Kidney epithelial cell (primary cell): ENCODE measurements around the gene SULT1C2. TPM values are rescaled to one million over a fixed set of nuclear protein-coding genes. Genes with fewer than 3 reads are reported as not detected.

ENCODE experiments used
- DNase-seq: peaks from one replicate; pipeline ENCODE4 v3.0.0-alpha.2; 2010; ENCODE audit warnings: low read depth
- H3K27me3 ChIP-seq: 2 replicates; pipeline ENCODE4 v1.6.0; 2011; ENCODE audit warnings: low read length; ENCODE audit not compliant: control insufficient read depth, insufficient read depth
- H3K36me3 ChIP-seq: 2 replicates; pipeline ENCODE4 v1.5.1; 2011; ENCODE audit warnings: low read length; ENCODE audit not compliant: control insufficient read depth, insufficient read depth
- H3K4me3 ChIP-seq: 2 replicates; pipeline ENCODE4 v1.5.1; 2011; ENCODE audit warnings: low read depth, mild to moderate bottlenecking, control low read depth, low read length
- total RNA-seq: library from RNA; depleted of rRNA; stranded (reverse); fragments of >200 nt; gene quantifications from 2 replicates; pipeline ENCODE4 v1.2.3, GENCODE V29; 2015
- TF ChIP-seq, protein P1 (sequence below): IDR thresholded peaks from 2 replicates; pipeline ENCODE4 v1.5.1; 2011; ENCODE audit warnings: mild to moderate bottlenecking, moderate library complexity, low read length, control low read depth, inconsistent platforms; ENCODE audit not compliant: insufficient read depth, poor library complexity, severe bottlenecking

Gene SULT1C2
- total RNA-seq, 1 donor from 2014 or later, result 10.4 TPM

DNA sequence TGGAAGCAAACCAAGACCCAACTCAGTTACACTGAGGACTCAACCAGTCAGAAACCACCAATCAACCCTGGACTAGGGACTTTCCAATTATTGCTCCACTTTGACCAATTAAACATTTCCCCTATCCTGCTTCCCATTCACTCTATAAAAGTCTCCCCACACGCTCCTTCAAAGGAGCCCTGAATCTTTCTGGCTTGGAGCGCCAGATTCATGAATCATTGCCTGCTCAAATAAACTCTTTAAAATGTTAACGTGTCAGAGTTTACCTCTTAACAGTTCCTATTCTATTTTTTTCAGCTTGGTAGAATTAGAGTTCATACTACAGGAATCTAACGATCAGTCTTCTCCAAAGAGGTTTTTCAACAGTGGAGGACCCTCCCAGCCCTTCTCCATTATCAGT, 20.7 kb upstream of the SULT1C2 start:
- H3K36me3 ChIP-seq, result no peaks in the 10 kb centered on the region
- DNase-seq, result peak; percentile 49
- no peak overlapping the region for H3K4me3 ChIP-seq
- TF ChIP-seq, protein P1, sequence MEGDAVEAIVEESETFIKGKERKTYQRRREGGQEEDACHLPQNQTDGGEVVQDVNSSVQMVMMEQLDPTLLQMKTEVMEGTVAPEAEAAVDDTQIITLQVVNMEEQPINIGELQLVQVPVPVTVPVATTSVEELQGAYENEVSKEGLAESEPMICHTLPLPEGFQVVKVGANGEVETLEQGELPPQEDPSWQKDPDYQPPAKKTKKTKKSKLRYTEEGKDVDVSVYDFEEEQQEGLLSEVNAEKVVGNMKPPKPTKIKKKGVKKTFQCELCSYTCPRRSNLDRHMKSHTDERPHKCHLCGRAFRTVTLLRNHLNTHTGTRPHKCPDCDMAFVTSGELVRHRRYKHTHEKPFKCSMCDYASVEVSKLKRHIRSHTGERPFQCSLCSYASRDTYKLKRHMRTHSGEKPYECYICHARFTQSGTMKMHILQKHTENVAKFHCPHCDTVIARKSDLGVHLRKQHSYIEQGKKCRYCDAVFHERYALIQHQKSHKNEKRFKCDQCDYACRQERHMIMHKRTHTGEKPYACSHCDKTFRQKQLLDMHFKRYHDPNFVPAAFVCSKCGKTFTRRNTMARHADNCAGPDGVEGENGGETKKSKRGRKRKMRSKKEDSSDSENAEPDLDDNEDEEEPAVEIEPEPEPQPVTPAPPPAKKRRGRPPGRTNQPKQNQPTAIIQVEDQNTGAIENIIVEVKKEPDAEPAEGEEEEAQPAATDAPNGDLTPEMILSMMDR, result no peak
- no peaks in the 10 kb centered on the region for H3K27me3 ChIP-seq

DNA sequence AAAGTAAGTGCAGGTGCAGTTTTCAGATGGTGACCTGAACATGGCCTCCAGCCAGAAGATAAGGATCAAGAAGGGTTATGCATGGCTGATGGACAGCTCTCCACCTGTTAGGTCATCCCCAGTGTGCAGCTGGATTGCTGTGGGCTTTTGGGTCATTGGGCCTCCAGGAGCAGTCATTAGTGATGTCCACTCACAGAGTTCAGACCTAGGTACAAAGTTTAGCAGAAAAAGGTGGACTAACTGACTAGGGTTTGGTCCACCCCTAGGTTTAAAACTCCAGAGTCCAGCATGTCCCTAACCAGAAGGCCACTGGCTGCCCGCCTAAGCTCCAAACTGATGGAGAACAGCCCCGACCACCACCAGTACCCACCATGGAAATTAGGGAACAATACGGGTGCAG, 18.3 kb upstream of the SULT1C2 start:
- no peak overlapping the region for H3K4me3 ChIP-seq
- H3K27me3 ChIP-seq, result no peaks in the 10 kb centered on the region
- TF ChIP-seq, protein P1, result no peak
- H3K36me3 ChIP-seq, result no peaks in the 10 kb centered on the region
- no peak for DNase-seq

DNA sequence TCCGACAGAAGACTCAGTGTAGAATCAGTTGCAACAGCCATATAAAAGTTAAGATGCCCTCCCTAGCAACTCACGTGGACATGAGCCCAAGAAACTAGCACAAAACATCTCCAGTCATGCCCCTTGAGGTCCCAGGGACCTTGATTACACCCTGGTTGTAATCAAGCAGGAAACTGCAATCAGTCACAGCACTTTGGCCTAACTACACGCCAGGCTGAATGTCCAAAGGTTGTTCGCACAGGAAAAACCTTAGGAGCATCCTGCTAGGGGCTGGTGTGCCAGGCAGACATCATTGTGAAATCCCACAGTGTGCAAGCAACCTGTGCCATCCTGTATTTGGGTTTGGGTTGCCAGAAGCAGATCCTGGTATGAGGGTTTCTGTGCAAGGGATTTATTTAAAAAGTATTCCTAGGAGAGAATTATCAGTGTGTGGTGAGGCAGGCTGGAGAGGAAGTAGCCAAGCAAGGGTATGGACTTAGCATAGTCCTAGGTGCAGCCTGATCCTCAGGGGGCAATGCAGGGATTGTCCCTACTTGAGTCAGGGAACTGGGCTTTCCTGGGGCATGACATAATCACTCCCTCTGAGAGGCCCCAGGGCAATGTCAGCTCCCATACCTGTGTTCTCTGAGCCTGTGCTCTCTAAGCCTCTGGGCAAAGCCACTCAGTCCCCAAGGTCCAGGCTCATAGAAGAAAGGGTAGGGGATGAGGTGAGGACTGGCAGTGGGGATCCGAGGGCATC, 17.8 kb upstream of the SULT1C2 start:
- Histone ChIP-seq H3K27me3 (no peaks in the 10 kb centered on the region), H3K4me3 (no peak overlapping the region), H3K36me3 (no peaks in the 10 kb centered on the region)
- no peak for DNase-seq
- TF ChIP-seq, protein P1, result no peak

DNA sequence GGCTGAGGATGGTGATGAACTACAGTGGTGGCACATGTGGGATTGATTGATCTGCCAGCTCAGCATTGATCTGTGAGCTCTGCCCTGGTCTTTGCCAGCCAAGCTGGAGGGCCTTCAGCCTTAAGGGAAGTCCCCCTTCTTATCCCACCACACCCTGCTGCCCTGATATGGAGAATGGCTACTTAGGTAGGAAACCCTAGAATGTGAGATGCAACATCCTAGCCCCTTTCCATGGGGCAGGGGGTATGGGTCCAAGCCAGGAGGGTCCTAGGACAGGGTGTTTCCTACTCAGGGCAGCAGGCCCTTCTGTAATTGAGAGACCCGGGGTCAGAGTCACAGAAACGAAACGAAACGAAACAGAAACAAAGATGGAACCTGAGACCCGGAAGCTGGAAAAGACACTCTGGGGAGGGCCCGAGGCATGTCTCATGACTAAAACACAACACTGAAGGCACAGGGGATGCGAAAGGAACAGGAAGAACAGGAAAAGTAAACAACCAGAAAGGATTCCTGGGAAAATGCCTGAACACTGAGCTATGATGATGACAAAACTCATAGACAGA, 16.9 kb upstream of the SULT1C2 start:
- no peak overlapping the region for H3K4me3 ChIP-seq

DNA sequence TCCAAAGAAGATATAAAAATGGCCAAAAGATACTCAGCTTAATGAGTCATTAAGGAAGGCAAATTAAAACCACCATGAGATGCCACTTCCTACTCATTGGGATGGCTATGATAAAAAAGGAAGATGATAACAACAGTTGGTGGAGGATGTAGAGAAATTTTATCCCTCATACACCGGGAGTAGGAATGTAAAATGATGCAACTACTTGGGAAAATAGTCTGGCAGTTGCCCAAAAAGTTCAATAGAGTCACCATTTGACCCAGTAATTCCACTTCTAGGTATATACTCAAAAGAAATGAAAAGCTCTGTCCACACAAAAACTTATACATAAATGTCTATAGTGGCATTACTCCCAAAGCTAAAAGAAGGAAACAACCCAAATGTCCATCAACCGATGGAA, 10.1 kb upstream of the SULT1C2 start:
- Histone ChIP-seq H3K36me3 (no peaks in the 10 kb centered on the region), H3K27me3 (no peaks in the 10 kb centered on the region), H3K4me3 (no peak overlapping the region)
- no peak for DNase-seq
- TF ChIP-seq, protein P1, result no peak

More for the DNA sequence above, 16.9 kb upstream of the SULT1C2 start:
- peak; percentile 68 for DNase-seq
- no peaks in the 10 kb centered on the region for H3K27me3 ChIP-seq
- H3K36me3 ChIP-seq, result no peaks in the 10 kb centered on the region
- TF ChIP-seq, protein P1, result no peak
